DMS 273 treated with DMSO at 0.1 percent for 48 hours (cell line): ENCODE measurements around the gene INKA1.
"Not testable (repeated sequence)": the region's sequence is repeated elsewhere in the genome, so short reads cannot be mapped to it uniquely, and the experiment has no call there.

ENCODE experiments used
- DNase-seq: peaks from one replicate; lab custom pipeline; 2025; lab: John Stamatoyannopoulos, UW

The INKA1 gene

GRCh38 chr3:49807431-49808114, 4.5 kb downstream of the INKA1 start:
- no peak for DNase-seq

DNA sequence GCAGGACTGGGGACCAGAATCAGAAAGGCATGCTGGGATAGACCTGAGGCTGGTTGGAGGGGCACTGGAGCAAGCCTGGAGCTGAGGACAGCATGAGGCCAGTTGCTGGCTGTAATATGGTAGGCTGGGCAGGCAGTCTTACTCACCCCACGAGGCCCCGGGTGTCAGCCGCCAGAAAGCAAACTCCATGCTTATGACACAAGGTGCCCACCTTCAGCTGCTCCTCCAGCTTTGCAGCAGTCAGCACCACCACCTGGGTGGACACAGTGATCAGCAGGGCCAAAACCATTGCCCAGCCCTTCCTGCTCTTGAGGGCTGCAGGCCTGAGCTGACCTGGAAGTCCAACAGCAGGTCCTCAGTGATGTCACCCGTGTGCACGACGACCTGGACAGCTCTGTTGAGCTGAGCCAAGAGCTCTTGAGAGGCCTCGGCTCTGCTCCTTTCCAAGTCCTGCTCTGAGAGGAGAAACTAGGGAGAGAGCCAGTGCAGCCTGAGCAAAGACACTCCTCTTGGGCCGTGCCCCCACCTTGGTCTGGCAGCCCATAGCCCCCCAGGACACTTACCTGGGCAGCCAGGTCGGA, 9.9 kb downstream of the INKA1 start:
- DNase-seq = no peak

DNA sequence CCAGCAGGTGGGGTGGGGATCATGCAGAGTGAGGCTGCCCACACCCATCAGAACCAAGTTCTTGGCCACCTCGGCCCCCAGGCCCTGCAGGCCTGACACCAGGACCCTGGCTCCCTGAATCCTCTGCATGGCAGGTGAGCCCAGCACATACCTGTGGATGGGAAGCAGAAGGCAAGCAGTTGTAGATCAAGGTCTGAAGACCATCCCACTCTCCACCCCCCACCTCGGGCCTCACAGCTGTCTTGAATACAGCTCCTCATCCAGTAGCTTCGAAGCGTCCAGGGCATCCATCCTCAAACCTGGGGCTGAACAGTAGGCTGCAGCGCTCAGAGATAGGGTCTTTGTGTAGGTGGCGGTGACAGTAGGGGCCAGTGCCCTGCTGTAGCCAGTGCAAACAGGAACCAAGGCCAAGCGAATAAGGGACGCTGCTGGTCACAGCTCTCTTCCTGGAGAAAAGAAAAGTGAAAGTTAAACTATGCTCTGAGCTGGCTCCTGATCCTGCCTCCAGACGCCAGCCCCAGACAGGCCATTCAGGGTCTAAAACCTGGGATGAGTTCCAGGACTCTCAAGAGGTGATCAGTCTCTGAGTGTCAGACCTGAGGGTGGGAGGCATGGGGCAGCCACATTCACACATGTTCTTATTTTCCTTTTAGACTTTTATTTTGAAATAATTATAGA, 10.6 kb downstream of the INKA1 start, which contains the start of gene UBA7:
TSS of gene UBA7 (minus strand) at position 457 of the 678 bp plus-strand sequence. CDS start at position 291, 166 bp downstream.
- DNase-seq = no peak

GRCh38 chr3:49823131-49823530, 20.1 kb downstream of the INKA1 start:
- DNase-seq = not testable (repeated sequence)

GRCh38 chr3:49826016-49826415, 23.0 kb downstream of the INKA1 start:
- no peak for DNase-seq

- no peak for DNase-seq
Measured at GRCh38 chr3:49831341-49831740, 28.3 kb downstream of the INKA1 start.

GRCh38 chr3:49839193-49839809, 36.2 kb downstream of the INKA1 start:
- DNase-seq = peak; percentile 28

DNA sequence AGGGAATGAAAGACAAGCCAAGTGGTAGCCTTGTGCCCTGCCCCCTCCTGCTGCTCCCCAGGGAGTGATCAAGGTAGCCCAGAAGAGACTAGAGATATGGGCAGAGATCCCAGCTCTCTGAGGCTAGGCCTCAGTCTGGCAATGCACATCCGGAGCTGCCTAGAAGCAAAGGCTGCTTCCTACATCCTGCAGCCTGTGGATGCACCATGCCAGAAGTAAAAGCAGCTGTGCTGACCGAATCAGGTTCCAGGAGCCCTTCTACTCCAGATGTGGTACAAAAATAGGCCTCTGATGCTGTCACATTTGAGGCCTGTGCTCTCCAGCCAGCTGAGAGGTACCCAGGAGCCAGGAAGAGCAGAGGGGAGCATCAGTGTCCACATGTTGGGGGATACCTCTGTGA, 37.3 kb downstream of the INKA1 start:
- no peak for DNase-seq

DNA sequence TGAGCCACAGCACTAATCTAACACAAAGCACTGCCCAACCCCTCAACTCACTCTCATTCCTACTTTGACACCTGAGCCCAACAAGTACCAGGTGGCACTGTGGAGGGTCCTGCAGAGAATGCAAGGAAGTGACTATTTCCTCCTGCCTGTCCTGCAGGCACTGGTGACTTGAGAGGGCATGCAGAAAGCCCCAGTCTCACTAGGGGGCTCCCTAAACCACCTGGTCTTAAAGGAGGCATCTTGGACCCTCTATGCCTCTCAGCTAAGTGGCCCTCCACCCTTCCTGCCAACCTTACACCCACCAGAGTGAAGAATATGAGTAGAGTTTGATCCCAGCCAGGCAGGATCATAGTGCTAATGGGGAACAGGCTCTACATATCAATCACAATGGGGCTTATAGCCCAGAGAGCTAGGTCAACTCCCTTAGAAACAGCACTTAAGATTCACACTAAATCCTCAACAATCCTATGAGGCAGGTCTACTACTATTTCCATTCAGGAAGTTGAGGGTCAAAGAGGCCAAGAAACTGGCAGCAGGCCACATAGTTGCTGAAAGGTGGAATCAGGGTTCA, 38.1 kb downstream of the INKA1 start:
- no peak for DNase-seq

- no peak for DNase-seq
Measured at GRCh38 chr3:49841806-49842205, 38.7 kb downstream of the INKA1 start.

- no peak for DNase-seq
Measured at GRCh38 chr3:49842843-49843517, 39.9 kb downstream of the INKA1 start.

DNA sequence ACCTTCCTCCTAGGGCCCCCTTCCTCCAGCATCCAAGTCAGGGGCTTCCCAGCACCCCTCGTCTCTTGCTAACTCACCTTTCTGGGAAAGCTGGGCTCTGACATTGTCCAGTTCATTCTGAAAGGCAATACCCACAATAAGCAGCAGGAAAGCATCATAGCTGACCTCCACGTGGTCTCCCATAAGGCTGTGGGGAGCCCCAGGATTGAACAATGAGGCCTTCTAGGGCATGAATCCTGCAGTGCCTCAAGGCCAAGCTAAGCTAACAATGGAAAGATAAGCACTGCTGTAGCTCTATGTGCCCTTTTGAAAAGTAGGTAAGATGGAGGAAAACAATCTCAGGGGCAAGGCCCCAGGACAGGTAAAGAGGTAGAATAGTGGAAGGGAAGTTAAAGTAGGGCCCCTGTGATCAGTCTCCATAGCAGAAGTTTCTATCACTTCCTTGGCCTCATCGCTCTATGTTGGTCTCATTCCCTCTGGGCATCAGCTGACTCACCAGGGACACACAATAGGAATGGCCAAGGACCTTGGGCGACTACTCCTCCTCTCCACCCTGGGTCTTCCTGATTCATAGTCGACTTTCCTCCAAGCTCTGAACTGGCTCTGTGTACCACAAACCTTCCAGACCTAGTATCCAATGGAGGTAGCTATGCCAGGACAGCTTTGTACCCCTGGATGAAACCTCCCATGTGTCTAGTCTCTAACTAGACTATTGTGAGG, 41.6 kb downstream of the INKA1 start:
- no peak for DNase-seq

DNA sequence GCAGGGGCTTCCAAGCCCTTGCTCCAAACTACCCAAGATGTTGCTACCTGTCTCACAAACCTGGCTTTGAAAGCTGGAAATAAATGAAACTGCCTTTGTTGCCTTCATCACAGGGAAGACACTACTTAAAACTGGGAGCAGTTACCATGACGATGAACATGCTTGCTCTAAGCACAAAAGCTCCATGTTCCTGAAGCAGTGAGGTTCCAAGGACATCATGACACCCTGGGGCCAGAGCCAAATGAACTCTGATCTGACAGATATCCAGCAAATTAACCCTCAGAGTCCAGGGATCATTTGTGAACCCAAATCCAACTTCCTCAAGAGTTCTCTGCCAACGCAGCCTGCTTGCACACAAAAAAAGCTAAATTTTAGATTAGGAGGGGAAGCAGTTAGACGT, 42.6 kb downstream of the INKA1 start:
- no peak for DNase-seq
